ENCODE measurements around the gene SOX6.

DNA sequence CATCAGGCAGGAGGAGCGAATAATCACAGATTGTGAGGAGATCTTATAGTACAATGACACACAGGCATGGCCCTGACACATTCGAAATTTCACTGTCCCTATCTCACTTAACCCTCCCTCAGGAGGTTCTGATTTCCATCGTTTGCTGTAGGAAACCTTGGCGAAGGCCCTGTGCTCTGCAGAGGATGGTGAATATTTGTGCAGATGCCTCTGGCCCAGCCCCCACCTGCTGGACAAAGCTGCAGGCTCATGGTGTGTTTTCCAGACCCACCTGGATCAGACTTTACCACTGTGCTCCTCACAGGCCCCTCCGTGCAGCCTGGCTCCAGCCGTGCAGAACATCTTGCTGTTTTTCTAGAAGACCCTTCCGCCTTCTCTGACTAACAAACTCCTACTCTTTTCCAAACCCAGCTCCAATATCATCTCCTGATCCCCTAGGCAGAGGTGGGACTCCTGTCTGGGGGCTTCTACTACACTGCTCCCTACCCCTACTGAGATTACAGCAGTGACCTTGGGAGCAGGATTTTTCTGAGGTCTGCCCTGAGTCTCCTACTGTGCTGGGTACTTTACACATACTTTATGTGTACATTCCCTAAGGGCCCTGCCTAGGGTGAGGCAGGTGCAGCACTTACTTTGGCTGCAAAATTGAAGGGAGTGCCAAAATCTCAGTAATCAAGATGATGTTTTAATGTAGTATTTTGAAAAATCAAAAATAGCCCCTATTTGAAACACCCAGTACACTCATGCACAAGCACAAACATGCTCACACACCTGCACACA is 412.7 kb downstream of the SOX6 start:
- TF ChIP-seq, protein P1, sequence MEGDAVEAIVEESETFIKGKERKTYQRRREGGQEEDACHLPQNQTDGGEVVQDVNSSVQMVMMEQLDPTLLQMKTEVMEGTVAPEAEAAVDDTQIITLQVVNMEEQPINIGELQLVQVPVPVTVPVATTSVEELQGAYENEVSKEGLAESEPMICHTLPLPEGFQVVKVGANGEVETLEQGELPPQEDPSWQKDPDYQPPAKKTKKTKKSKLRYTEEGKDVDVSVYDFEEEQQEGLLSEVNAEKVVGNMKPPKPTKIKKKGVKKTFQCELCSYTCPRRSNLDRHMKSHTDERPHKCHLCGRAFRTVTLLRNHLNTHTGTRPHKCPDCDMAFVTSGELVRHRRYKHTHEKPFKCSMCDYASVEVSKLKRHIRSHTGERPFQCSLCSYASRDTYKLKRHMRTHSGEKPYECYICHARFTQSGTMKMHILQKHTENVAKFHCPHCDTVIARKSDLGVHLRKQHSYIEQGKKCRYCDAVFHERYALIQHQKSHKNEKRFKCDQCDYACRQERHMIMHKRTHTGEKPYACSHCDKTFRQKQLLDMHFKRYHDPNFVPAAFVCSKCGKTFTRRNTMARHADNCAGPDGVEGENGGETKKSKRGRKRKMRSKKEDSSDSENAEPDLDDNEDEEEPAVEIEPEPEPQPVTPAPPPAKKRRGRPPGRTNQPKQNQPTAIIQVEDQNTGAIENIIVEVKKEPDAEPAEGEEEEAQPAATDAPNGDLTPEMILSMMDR (conservative IDR thresholded peaks at IDR 0.05; ENCODE audit: low read length): no peak
- TF ChIP-seq EZH2phosphoT487 (IDR thresholded peaks at IDR 0.05; ENCODE audit: borderline replicate concordance, low read depth, low read length): no peak

Measured in OCI-LY7 (cell line).